GM12872 (cell line): Measurements from ENCODE around the gene SORL1-AS1.

Source experiments
- TF ChIP-seq, protein P1 (sequence below): IDR thresholded peaks from 3 replicates; pipeline ENCODE4 v1.5.1; 2011; ENCODE audit warnings: low read depth, mild to moderate bottlenecking, low read length, moderate library complexity; ENCODE audit not compliant: insufficient read depth

The SORL1-AS1 gene

DNA sequence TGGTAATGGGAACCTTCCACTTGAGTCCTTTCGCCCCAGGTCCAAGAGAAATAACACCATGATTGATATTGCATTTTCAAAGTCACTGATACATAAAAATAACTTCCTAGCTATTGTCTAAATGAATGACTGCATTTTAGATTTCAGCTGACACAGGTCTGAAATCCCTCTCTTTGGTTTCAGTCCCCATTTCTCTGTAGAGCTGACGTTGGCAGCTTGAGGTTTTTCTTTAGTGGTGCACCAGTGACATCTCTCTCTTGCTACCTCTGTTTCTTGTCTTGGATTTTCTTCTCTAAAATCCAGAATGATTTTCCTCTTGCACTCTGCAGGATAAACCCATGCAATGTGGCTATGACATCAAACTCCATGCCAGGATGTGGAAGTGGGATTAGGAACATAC lies 32.4 kb downstream of the SORL1-AS1 start:
- TF ChIP-seq, protein P1, sequence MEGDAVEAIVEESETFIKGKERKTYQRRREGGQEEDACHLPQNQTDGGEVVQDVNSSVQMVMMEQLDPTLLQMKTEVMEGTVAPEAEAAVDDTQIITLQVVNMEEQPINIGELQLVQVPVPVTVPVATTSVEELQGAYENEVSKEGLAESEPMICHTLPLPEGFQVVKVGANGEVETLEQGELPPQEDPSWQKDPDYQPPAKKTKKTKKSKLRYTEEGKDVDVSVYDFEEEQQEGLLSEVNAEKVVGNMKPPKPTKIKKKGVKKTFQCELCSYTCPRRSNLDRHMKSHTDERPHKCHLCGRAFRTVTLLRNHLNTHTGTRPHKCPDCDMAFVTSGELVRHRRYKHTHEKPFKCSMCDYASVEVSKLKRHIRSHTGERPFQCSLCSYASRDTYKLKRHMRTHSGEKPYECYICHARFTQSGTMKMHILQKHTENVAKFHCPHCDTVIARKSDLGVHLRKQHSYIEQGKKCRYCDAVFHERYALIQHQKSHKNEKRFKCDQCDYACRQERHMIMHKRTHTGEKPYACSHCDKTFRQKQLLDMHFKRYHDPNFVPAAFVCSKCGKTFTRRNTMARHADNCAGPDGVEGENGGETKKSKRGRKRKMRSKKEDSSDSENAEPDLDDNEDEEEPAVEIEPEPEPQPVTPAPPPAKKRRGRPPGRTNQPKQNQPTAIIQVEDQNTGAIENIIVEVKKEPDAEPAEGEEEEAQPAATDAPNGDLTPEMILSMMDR: no peak

DNA sequence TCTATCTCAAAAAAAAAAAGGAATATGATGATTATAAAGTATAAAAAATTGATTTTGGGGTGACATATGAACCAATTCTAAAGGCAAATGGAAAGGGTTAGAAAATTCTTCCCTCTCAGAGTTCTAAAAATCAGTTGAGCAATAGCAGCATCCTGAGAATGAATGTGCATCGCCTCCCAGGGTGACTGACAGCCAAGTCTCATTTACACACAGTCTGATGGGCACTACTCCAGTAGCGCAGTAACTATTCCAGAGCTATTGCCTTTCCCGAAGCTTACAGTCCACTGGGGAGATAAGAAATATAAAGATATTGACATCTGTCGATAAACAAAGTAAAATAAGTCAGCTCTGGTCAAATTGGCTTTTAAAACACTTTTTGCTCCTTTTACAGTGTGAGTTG lies 32.9 kb downstream of the SORL1-AS1 start:
- TF ChIP-seq, protein P1: no peak

DNA sequence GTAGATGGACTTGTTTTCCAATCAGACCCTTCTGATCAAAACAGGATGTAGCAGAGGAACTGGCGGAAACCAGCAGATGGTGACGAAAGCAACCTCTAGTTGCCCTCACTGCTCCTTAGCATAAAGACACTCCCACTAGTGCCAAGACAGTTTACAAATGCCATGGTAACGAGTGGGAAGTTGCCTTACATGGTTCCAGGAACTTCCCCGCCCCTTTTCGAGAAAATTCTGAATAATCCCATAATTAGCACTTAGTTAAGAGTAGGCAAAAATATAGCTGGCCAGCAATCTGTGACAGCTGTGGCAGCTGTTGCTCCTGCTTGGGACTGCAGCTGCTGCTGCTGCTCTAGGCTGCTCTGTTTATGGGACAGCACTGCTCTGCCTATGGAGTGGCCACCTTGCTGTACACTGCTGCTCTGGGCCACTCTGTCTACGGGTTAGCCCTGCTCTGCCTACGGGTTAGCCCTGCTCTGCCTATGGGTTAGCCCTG lies 34.1 kb downstream of the SORL1-AS1 start:
- TF ChIP-seq, protein P1: no peak

DNA sequence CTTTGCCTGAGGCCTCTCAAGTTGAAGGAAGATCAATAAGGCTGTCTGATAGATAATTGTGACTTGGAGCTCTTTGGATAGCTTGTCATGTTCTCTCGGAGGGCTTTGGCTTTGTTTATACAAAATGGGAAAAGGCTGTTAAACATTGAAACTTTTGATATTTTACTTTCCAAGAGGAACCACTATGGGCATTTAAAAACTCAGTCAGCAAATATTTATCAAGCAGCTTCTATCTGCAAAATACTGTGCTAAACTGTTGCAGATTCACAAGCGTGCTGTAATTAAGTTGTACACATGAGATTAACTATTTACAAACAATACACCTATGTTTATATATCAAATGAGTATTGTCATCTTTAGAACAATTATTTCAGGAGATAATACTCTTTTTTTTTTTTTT lies 35.2 kb downstream of the SORL1-AS1 start:
- TF ChIP-seq, protein P1: no peak

DNA sequence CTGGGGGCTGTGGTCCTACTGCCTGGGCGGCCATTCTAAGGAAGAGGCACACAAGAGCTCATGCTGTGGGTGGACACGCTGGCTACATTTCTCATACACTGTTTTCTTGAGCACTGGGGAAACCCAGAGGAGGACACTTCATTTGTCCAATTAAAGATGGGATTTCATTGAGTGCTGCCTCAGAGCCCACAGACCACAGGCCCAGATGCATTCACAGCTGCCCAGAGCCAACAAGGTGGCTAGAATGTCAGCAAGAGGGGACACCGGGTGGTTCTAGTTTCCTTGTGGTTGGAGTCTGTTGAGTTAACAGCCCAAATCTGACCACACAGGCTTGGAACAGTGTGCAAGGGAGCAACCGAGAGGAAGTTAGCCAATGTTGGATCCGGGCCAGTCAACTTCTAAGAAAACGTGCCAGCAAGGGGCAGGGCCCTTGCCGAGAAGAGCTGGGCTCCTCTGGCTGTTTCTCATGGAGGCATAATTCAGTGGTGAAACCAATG lies 35.7 kb downstream of the SORL1-AS1 start:
- TF ChIP-seq, protein P1: no peak

DNA sequence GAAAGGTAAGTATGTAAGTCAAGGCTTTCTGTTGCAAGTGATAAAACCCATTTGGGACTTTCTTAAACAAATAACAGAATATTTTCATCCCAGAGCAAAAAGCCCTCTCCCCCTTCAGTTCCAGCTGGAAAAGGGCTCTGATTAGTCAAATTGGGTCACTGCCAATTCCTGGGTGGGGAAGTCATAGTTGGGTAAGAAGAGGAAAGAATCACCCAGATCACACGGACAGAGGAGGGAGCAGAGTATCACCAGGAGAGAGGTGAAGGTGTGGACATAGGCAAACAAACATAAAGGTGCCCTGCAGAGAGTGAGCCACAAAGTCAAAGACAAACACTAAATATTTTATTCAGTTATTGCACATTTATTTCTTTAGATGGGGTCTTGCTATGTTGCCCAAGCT lies 36.9 kb downstream of the SORL1-AS1 start:
- TF ChIP-seq, protein P1: no peak

DNA sequence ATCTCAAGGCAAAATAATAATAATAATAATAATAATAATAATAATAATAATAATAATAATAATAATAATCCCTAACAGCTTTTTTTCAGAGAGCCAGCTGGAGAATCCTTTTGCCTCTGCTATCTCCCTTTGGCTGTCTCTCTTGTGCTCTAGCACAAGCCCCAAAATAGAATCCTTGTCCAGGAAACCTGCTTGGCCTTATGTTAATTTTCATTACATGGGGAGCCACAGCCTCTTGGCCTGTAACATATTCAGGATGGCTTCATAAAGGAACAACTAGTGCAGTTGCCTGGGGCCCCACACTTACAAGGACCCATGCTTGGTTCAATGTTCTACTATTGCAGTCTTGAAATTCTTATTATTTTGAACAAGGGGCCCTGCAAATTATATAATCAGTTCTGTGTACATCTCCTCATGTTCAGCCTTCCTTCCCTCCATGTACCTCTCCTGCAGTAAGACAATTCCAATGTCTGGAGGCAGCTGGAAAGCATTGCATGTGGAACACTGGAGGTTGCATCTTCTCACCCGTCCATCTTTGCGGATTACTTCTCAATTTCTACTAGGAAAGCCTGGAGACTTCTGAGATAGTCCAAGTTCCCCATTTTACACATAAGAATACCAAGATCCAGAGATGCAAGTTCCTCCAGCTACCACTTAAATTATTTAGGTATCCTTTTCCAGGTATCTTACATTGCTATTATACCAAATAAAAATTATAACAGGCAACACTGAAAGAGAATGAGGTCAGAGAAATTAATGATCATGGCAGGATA lies 38.4 kb downstream of the SORL1-AS1 start:
- TF ChIP-seq, protein P1: no peak
